Glutamatergic neuron (in vitro differentiated cells): ENCODE measurements around the gene NRCAM. TPM values are rescaled to one million over a fixed set of nuclear protein-coding genes. Genes with fewer than 3 reads are reported as not detected.

Experiments
- DNase-seq: peaks from one replicate; pipeline ENCODE4 v3.0.0; 2022
- H3K27ac Mint-ChIP-seq: one replicate; pipeline ENCODE4 v1.8.0; 2020; ENCODE audit warnings: mild to moderate bottlenecking, mixed read lengths, inconsistent platforms; ENCODE audit not compliant: unreplicated experiment
- H3K27me3 Mint-ChIP-seq: one replicate; pipeline ENCODE4 v1.8.0; 2020; ENCODE audit warnings: mild to moderate bottlenecking, moderate library complexity, mixed read lengths, inconsistent platforms; ENCODE audit not compliant: unreplicated experiment
- H3K36me3 Mint-ChIP-seq: one replicate; pipeline ENCODE4 v1.8.0; 2020; ENCODE audit warnings: mild to moderate bottlenecking, mixed read lengths, inconsistent platforms; ENCODE audit not compliant: unreplicated experiment
- H3K4me1 Mint-ChIP-seq: one replicate; pipeline ENCODE4 v1.8.0; 2020; ENCODE audit warnings: mild to moderate bottlenecking, low read depth, mixed read lengths, inconsistent platforms; ENCODE audit not compliant: unreplicated experiment
- H3K4me3 Mint-ChIP-seq: one replicate; pipeline ENCODE4 v1.8.0; 2020; ENCODE audit warnings: mild to moderate bottlenecking, mixed read lengths, inconsistent platforms; ENCODE audit not compliant: unreplicated experiment
- H3K9me3 Mint-ChIP-seq: one replicate; pipeline ENCODE4 v1.8.0; 2020; ENCODE audit warnings: mild to moderate bottlenecking, moderate library complexity, mixed read lengths, inconsistent platforms; ENCODE audit not compliant: unreplicated experiment
- CTCF ChIP-seq: fragments of 200-600 bp; sonication (generic); IDR thresholded peaks from one replicate; pipeline ENCODE4 v1.5.0; 2021; ENCODE audit not compliant: partially characterized antibody, unreplicated experiment
- total RNA-seq: library from RNA; stranded (reverse); fragmentation: NEBNext Ultra II Directional; extraction: Animal tissue kit (Norgen Biotek cat#: 25700); gene quantifications from one replicate; pipeline ENCODE4 v1.2.1, GENCODE V29; 2021; ENCODE audit not compliant: unreplicated experiment

NRCAM gene
- total RNA-seq, 1 donor from 2014 or later = 120 TPM

- Mint-ChIP-seq H3K4me1 (peaks cover 11% of the 10 kb centered on the region), H3K27me3 (peaks cover 4% of the 10 kb centered on the region), H3K4me3 (no peak overlapping the region), H3K36me3 (peaks cover 4% of the 10 kb centered on the region), H3K27ac (no peak overlapping the region), H3K9me3 (peaks cover 5% of the 10 kb centered on the region)
- no peak for DNase-seq
- TF ChIP-seq CTCF = no peak
These were observed 225.0 kb downstream of the NRCAM start for GRCh38 chr7:108231221-108231620.

- Mint-ChIP-seq H3K4me1 (peaks cover 9% of the 10 kb centered on the region), H3K27ac (no peak overlapping the region), H3K9me3 (peaks cover 4% of the 10 kb centered on the region), H3K36me3 (peaks cover 4% of the 10 kb centered on the region), H3K27me3 (no peaks in the 10 kb centered on the region), H3K4me3 (no peak overlapping the region)
- no peak for DNase-seq
- TF ChIP-seq CTCF = no peak
These were observed 228.9 kb downstream of the NRCAM start for GRCh38 chr7:108227366-108227765.

GRCh38 chr7:108226816-108227299 is 229.4 kb downstream of the NRCAM start:
- DNase-seq = no peak
- no peaks in the 10 kb centered on the region for H3K27me3 Mint-ChIP-seq
- peaks cover 5% of the 10 kb centered on the region for H3K9me3 Mint-ChIP-seq
- no peak overlapping the region for H3K4me3 Mint-ChIP-seq
- no peak for TF ChIP-seq CTCF
- peaks cover 4% of the 10 kb centered on the region for H3K36me3 Mint-ChIP-seq
- peaks cover 9% of the 10 kb centered on the region for H3K4me1 Mint-ChIP-seq
- no peak overlapping the region for H3K27ac Mint-ChIP-seq

- Mint-ChIP-seq H3K36me3 (peaks cover 13% of the 10 kb centered on the region), H3K27me3 (no peaks in the 10 kb centered on the region), H3K4me3 (no peak overlapping the region), H3K9me3 (peaks cover 8% of the 10 kb centered on the region), H3K27ac (no peak overlapping the region), H3K4me1 (peaks cover 9% of the 10 kb centered on the region)
- DNase-seq = no peak
- TF ChIP-seq CTCF = no peak
These were observed 230.6 kb downstream of the NRCAM start for GRCh38 chr7:108225531-108226181.

GRCh38 chr7:108224387-108224786 is 231.8 kb downstream of the NRCAM start:
- TF ChIP-seq CTCF = no peak

More at GRCh38 chr7:108224387-108224786, 231.8 kb downstream of the NRCAM start:
- H3K27me3 Mint-ChIP-seq = no peaks in the 10 kb centered on the region
- no peak overlapping the region for H3K4me3 Mint-ChIP-seq
- peaks cover 9% of the 10 kb centered on the region for H3K4me1 Mint-ChIP-seq
- DNase-seq = no peak
- peaks cover 4% of the 10 kb centered on the region for H3K9me3 Mint-ChIP-seq
- no peak overlapping the region for H3K27ac Mint-ChIP-seq
- peaks cover 8% of the 10 kb centered on the region for H3K36me3 Mint-ChIP-seq
